GM04504 (cell line): ENCODE results near the gene STK32C.
"Not testable (repeated sequence)": the region's sequence is repeated elsewhere in the genome, so short reads cannot be mapped to it uniquely, and the experiment has no call there.

Source experiments
- DNase-seq: peaks from one replicate; pipeline ENCODE4 v3.0.0-alpha.2; 2012; ENCODE audit warnings: low read depth

Gene STK32C

DNA sequence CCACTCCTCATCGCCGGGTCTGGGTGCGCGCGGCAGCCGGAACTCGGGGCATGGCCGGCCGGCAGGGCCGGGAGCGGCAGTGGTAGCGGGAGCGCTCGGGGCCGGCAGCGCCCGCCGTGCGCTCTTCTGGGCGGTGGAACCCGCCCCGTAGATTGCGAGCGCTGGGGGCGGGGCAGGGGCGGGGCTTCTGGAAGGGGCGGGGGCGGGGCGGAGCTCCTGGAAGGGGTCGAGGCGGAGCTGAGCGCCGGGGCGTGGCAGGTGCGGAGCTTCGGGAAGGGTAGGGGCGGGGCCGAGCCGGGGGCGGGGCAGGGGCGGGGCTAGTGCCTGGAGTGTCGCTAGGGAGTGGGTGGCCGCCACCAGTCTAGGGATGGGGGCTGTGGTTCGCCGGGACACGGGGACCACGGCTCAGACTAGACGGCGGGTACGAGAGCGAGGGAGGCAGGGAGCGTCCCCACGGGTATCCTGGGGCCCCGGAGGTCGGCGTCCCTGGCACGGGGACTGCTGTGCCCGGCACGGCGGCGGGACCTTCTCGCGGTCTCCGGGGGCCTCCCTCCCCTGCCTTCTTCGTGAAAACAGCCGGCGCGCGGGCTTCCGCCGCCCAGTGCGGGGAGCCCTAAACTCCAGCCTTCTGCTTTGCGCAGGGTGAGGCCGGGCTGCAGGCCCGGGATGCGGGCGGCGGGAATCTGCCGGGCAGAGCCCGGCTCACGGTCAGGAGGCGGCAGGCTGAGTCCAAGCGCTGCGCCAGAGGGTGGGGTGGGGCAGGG is at the start of gene STK32C:
TSS of gene STK32C (minus strand) at position 128 of the 764 bp plus-strand sequence. CDS start at position 11, 117 bp downstream.
- DNase-seq: peak; percentile 74

DNA sequence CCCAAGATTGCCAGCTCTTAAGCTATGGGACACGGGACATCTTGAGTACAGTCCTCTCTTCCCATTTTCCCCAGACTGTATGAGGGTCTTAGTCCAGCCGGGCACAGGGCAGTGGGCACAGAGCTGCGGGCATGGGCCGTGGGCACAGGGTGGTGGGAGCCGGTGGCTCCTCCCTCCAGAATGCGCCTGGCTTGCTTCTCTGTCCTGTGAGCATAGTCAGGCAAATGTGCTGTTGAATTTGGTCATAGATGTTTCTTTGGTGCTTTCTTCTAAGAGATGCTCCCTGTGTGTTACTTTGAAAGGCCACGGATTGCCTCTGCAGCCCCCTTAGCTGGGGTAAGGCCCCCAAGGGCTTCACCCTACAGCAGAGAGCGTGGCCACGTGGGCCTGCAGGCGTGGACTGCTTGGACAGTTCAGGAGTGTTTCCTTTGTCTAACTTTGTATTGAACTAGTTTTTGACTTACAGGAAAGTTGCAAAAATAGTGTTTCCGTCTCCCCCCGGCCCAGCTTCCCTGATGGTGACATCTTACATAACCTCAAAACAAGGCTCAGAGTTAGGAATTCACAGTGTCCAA is 49.0 kb upstream of the STK32C start:
- DNase-seq: no peak

DNA sequence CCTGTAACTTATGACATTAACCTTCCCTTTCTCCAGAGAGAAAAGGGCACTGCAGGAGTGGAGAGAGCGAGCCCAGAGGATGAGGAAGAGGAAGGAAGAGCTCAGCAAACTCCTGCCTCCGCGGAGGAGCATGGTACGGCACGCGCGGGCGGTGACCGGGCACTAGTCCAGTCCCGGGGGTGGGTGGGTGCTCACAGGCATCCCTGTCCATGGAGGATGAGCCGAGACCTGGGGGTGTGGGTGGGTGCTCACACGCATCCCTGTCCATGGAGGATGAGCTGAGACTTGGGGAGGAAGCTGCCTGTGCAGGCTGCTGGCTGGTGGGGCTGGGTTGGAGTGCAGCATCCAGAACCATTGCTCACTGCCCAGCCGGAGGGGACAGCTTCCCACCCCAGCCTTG is 48.0 kb upstream of the STK32C start:
- no peak for DNase-seq

GRCh38 chr10:132355297-132355696 is 47.5 kb upstream of the STK32C start:
- DNase-seq: no peak

- no peak for DNase-seq
These were observed 46.8 kb upstream of the STK32C start for GRCh38 chr10:132354356-132355094.

DNA sequence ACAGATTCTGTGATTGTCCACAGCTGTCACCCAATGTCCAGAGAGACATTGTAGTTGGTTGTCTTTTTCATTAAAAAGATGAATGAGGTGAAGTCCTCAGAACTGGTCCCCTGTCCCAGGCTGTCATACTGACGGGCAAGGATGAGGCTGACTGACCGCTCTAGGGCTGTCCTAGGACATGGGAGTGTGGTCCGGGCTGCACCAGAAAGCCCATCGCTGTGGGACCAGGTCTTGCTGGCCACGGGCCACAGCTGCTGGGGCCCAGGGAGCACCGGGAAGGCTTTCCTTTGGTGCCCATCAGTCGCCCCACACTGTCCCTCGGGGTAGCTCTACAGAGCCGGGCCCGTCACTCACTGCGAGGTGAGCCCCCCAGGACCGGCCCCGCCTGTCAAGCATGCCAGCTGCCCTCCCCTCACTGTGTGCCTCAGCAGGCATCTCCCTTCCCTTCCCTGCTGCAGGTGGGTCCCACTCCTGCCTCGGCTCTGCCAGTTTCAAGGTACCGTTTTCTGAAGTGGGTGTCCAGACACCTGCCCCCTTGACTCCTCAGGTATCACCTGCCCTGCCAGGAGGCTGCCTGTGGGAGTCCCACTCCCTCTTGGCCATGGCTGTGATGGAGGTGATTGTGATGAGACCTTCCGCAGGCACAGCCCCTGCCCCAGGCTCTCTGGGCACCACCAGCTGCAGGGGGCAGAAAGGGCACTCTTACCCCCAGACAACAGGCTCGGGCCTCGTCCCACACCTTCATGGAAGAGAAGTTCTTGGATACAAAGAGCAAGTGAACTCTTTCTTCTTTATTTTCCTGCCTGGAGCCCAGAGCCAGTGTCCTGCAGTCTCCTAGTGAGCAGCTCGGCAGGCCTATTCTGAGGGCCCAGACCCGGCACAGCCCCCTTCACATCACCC is 46.0 kb upstream of the STK32C start:
- no peak for DNase-seq

GRCh38 chr10:132352462-132353308 is 44.9 kb upstream of the STK32C start:
- DNase-seq: not testable (repeated sequence)

DNA sequence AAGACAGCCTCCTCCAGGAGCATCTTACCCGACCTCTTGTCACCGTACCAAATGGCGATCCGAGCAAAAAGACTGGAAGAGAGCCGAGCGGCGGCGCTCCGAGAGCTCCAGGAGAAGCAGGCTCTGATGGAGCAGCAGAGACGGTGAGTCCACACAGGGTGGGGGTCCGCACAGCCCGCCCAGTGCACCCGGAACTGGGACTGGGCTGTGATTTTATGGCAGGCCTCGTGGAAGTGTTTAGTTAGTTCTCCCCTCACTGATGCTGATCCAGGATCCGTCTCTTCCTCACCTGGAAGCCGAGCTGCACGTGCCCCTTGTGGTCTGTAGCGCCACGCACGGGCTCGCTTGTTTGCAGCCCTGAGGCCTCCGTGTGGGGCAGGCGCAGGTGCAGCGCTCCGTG is 43.9 kb upstream of the STK32C start:
- no peak for DNase-seq

DNA sequence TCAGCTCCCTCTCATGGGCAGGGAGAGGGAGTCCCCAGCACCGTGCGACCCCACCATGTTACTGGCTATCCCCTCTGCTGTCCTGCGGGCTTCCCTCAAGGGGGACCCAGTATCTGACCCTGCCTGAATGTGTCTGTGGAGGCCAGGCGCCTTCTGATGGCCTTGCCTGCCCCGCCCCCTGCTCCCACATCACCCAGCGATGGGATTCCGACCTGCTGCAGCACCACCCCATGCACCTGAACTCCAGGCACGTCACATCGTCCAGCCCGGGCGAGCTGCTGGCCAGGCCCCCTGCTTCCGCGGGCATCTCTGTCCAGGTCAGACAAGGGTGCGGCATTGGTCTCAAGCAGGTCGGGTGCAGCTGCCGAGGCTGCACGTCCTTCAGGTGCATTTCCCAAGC is 43.2 kb upstream of the STK32C start:
- DNase-seq: no peak

DNA sequence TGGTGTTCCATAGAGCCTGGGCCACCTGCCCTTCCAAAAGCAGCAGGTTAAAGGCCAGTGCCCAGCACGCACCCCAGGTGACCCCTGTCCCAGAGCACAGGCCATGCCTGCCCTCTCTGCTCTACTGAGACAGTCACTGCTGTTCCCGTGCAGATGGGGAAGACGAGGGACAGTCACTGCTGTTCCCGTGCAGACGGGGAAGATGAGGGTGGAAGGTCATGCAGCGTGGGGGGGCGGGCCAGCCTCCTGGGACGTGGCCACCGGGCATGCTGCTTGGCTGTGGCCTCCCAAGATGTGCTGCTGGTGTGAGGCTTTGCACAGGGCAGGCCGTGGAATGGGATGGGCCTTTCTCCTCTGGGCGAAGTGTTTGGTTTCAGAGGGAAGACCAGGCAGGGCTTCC is 42.6 kb upstream of the STK32C start:
- DNase-seq: no peak

DNA sequence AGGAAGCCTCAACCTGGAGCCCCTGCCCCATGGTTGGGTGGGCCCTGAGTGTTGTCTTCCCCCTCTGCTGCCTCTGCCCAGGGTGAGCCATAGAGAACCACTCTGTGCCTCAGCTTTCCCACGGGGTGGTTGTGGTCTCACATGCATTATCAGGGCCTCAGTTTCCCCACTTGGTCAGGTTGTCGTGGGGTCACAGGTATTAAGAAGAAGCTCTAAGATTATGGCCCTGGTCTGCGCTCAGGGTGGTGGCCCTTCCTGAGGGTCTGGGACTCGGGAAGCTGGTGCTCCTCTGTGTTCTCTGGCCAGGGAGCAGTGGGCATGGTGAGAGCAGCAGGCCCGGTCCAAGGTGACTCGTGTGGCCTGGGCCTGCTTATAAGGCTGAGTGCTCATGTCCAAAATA is 42.0 kb upstream of the STK32C start:
- DNase-seq: no peak

DNA sequence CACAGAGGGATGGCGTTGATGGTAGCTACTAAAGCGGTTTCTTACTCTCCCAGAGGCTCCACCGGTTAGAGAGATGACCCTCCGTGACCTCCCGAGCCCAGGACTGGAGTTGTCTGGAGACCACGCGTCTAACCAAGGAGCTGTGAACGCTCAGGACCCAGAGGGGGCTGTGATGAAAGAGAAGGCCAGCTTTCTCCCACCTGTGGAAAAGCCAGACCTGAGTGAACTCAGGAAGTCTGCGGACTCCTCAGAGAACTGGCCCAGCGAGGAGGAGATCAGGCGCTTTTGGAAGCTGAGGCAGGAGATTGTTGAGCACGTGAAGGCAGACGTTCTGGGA is 40.1 kb upstream of the STK32C start:
- DNase-seq: no peak

GRCh38 chr10:132347211-132347930 is 39.6 kb upstream of the STK32C start:
- no peak for DNase-seq

- DNase-seq: no peak
These were observed 39.1 kb upstream of the STK32C start for GRCh38 chr10:132346806-132347205.

GRCh38 chr10:132345345-132345744 is 37.6 kb upstream of the STK32C start:
- DNase-seq: no peak

DNA sequence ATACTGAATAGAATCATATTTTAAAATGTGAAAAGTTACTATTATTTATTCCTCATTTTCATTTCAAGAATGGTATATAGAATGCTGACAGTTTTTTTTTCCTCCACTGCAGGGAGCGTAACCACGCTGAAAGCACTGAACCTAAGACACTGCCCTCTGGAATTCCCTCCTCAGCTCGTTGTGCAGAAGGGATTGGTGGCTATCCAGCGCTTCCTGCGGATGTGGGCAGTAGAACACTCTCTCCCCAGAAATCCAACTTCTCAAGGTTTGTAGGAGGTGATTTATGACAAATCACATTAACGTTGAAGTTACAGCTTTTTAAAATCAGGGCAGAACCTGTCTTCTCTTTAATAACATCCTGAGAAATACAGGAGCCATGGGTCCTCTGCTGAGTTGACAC is 36.6 kb upstream of the STK32C start:
- DNase-seq: no peak

DNA sequence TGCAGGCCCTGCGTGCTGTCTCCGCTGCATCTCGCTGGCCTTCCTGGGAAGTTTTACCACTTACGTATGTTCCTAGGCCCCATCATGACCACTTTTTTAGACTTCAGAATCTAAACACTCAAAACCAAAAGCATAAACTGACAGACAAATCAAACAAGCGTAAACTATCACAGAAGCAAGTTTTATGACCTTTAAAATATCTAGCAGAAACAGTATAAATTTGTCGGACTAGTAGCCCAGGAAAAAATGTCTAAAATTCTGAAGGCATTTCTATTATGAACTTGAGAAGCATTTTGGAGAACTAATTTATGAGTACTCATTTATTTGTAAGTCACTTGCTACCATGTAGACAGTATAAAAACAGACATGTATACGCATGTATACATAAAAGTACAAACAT is 34.8 kb upstream of the STK32C start:
- no peak for DNase-seq

DNA sequence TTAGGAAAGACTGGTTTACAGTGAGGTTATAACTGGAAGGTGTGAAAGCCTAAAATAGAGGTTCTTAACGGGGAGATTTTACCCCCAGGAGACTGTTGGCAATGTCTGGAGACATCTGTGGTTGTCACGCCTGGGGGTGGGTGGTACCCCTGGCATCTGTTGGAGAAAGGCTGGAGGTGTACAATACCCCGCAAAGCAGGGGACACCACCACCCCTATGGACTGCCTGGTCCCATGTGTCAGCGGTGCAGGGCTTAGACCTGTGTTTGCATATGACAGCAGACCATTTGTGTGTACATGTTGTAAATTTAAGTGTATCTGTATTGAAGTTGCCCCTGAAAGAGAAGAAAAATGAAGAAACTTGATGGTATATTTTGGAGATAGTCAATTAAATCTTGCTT is 34.0 kb upstream of the STK32C start:
- no peak for DNase-seq

DNA sequence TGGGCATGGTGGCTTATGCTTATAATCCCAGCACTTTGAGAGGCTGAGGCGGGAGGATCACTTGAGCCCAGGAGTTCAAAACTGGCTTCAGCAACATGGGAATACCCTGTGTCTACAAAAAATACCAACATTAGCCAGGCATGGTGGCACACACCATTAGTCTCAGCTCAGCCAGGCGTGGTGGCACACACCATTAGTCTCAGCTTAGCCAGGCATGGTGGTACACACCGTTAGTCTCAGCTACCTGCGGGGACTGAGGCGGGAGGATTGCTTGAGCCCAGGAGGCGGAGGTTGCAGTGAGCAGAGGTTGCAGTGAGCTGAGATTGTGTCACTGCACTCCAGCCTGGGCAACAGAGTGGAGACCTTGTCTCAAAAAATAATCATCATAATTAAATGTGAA is 33.3 kb upstream of the STK32C start:
- no peak for DNase-seq

- DNase-seq: no peak
These were observed 31.5 kb upstream of the STK32C start for GRCh38 chr10:132339276-132339675.

DNA sequence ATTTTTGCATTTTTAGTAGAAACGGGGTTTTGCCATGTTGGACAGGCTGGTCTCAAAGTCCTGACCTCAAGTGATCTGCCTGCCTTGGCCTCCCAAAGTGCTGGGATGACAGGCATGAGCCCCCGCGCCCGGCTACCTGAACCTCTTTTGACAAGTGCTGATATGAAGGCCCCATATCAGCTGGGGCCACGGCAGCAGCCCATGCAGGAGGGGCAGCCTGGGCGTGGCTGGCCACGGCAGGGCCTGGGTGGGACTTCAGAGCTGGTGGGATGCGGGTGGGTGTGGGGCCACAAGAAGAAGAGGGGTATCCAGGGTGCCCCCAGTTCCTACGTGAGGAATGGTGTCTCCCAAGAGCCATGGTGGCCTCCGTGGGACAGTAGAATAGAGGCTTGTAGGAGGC is 31.1 kb upstream of the STK32C start:
- no peak for DNase-seq
